AG10803 (cell line): ENCODE results near the gene GPBP1L1.
A peak's percentile ranks its signal among the peaks of the same experiment; 100 is the strongest.

Experiments
- DNase-seq: peaks from one replicate; pipeline ENCODE4 v3.0.0; 2010; ENCODE audit warnings: low read depth
- H3K4me3 ChIP-seq: 2 replicates; pipeline ENCODE4 v1.5.1; 2011; ENCODE audit warnings: mild to moderate bottlenecking, low read length, control low read depth
- CTCF ChIP-seq: conservative IDR thresholded peaks from 2 replicates; pipeline ENCODE4 v1.5.1; 2011; ENCODE audit warnings: mild to moderate bottlenecking, low read length, control low read depth, inconsistent platforms

Gene GPBP1L1

GRCh38 chr1:45654540-45655280 lies 31.6 kb downstream of the GPBP1L1 start:
- peak; percentile 34 for DNase-seq
- TF ChIP-seq CTCF = no peak
- H3K4me3 ChIP-seq = no peak overlapping the region

- no peak overlapping the region for H3K4me3 ChIP-seq
- DNase-seq = no peak
- TF ChIP-seq CTCF = no peak
Observed at GRCh38 chr1:45647248-45648021, 38.9 kb downstream of the GPBP1L1 start.

- TF ChIP-seq CTCF = no peak
- no peak for DNase-seq
- H3K4me3 ChIP-seq = no peak overlapping the region
Observed at GRCh38 chr1:45644661-45645060, 41.7 kb downstream of the GPBP1L1 start.

- TF ChIP-seq CTCF = no peak
- H3K4me3 ChIP-seq = no peak overlapping the region
- no peak for DNase-seq
Observed at GRCh38 chr1:45643978-45644377, 42.4 kb downstream of the GPBP1L1 start.

- no peak for TF ChIP-seq CTCF
- H3K4me3 ChIP-seq = no peak overlapping the region
- no peak for DNase-seq
Observed at GRCh38 chr1:45643321-45643720, 43.0 kb downstream of the GPBP1L1 start.

- no peak for TF ChIP-seq CTCF
- DNase-seq = peak; percentile 24
- no peak overlapping the region for H3K4me3 ChIP-seq
Observed at GRCh38 chr1:45640293-45640692, 46.0 kb downstream of the GPBP1L1 start.

GRCh38 chr1:45635211-45635610 lies 51.1 kb downstream of the GPBP1L1 start:
- no peak for DNase-seq
- no peak for TF ChIP-seq CTCF

More at GRCh38 chr1:45635211-45635610, 51.1 kb downstream of the GPBP1L1 start:
- H3K4me3 ChIP-seq = no peak overlapping the region
